ENCODE measurements around the gene ZNG1B.
"Not testable (repeated sequence)": the region's sequence is repeated elsewhere in the genome, so short reads cannot be mapped to it uniquely, and the experiment has no call there.

DNA sequence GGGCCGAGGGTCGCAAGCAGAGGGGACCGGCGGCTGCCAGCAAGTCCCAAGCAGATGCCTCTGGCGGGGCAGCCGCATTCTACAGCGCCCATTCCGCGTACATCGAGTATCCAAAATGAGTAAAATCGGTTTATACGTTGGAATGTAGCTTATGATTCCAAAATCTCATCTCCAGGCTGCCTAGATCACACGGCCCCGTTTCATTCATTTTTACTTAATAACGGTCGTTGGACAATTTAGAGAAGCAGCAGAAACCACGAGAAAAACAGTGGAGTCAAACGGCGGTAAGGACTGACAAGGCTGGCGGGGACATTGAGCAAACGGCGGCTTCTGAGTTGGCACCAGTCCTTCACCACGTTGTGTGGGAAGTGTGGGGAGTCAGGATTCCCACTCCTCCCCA is 66.6 kb downstream of the ZNG1B start:
- TF ChIP-seq POLR2A, POLR2AphosphoS5, EP300 (IDR thresholded peaks at IDR 0.05): not testable (repeated sequence)
- TF ChIP-seq, protein P1, sequence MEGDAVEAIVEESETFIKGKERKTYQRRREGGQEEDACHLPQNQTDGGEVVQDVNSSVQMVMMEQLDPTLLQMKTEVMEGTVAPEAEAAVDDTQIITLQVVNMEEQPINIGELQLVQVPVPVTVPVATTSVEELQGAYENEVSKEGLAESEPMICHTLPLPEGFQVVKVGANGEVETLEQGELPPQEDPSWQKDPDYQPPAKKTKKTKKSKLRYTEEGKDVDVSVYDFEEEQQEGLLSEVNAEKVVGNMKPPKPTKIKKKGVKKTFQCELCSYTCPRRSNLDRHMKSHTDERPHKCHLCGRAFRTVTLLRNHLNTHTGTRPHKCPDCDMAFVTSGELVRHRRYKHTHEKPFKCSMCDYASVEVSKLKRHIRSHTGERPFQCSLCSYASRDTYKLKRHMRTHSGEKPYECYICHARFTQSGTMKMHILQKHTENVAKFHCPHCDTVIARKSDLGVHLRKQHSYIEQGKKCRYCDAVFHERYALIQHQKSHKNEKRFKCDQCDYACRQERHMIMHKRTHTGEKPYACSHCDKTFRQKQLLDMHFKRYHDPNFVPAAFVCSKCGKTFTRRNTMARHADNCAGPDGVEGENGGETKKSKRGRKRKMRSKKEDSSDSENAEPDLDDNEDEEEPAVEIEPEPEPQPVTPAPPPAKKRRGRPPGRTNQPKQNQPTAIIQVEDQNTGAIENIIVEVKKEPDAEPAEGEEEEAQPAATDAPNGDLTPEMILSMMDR (IDR thresholded peaks at IDR 0.05), result not testable (repeated sequence)
